ENCODE measurements around the gene EGR2.

DNA sequence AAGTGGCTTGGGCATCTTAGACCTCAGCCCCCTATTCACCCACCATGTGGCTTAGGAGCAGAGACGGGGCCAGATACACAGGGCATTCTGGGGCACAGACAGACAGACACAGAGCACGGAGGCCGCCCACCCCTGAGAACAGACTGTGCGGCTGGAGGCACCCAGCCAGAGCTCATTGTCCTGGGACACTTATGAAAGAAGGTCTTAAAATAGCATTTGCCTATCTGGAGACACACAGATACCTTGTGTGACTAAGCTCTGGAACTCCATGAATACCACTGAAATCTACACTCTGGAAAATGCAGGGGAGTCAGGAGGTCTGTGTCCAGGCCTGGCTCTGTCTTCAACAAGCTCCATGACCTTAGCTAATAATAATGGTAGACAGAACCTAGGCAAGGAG is 53.0 kb downstream of the EGR2 start:
- TF ChIP-seq, protein P1, sequence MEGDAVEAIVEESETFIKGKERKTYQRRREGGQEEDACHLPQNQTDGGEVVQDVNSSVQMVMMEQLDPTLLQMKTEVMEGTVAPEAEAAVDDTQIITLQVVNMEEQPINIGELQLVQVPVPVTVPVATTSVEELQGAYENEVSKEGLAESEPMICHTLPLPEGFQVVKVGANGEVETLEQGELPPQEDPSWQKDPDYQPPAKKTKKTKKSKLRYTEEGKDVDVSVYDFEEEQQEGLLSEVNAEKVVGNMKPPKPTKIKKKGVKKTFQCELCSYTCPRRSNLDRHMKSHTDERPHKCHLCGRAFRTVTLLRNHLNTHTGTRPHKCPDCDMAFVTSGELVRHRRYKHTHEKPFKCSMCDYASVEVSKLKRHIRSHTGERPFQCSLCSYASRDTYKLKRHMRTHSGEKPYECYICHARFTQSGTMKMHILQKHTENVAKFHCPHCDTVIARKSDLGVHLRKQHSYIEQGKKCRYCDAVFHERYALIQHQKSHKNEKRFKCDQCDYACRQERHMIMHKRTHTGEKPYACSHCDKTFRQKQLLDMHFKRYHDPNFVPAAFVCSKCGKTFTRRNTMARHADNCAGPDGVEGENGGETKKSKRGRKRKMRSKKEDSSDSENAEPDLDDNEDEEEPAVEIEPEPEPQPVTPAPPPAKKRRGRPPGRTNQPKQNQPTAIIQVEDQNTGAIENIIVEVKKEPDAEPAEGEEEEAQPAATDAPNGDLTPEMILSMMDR (IDR thresholded peaks at IDR 0.05; ENCODE audit: insufficient read depth, low read length, poor library complexity, severe bottlenecking): no peak
- no peak for TF ChIP-seq EZH2phosphoT487 (conservative IDR thresholded peaks at IDR 0.05; ENCODE audit: low read length)
